Measurements from ENCODE around the gene SMIM11. TPM values are rescaled to one million over a fixed set of nuclear protein-coding genes. Genes with fewer than 3 reads are reported as not detected.

SMIM11 gene, protein sequence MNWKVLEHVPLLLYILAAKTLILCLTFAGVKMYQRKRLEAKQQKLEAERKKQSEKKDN
- 1.2 to 20.8 TPM (median 10.1 TPM) in 5 replicates for total RNA-seq (2022; extraction: Qiagen RNA extraction)

DNA sequence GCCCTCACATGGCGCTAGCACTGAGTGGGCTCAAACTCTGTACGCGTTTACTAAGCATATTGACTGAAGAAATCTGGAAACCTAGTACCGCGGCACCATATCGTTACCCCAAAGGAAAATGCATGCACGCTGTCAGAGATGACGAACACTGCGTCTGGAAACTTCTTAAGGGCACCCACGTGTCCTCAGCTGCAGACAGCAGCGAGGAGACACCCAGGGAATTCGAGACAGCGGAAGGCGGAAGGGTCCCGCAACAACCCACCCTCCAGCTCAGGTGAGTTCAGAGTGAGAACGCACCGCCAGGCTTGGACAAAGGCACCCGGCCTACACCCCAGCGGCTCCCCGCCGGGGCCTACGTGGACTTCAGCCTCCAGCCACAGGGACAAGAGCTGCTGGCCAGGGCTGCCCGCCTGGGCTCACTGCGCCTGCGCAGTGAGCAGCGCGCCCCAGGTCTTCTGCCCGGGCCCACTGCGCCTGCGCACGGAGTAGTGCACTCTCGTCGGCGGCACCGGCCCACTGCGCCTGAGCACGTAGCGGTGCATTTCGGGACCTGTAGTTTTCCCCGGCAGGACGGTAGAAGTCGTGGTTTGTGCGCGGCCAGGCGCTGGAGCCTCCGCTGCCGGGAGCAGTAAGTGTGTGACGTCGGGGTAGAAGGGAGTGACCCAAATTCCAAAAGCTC is at the start of gene SMIM11:
TSS of gene SMIM11 (plus strand) at position 568 of the 679 bp plus-strand sequence. CDS start 3,998 bp downstream, outside the sequence.

DNA sequence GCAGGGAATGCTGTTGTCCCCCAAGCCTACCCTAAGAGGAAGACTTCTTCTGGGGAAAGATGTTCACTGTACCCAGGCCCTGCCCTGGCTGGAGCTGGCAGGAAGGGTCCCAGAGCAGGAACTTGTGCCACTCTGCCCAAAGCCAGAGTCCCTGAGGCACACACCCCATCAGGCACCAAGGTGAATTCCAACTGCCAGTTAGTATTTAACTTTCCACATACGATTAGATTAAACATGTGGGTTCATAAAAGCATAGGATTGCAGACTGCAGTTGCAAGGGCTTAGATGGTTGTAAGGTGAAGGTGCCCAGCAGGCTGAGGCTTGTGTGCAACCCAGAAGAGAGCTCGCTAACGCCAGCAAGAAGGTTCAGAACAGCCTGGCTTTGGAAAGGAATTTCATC is 11.6 kb upstream of the SMIM11 start, which contains the start of gene KCNE2:
TSS of gene KCNE2 (plus strand) at position 274 of the 400 bp plus-strand sequence. CDS start 6,473 bp downstream, outside the sequence.

DNA sequence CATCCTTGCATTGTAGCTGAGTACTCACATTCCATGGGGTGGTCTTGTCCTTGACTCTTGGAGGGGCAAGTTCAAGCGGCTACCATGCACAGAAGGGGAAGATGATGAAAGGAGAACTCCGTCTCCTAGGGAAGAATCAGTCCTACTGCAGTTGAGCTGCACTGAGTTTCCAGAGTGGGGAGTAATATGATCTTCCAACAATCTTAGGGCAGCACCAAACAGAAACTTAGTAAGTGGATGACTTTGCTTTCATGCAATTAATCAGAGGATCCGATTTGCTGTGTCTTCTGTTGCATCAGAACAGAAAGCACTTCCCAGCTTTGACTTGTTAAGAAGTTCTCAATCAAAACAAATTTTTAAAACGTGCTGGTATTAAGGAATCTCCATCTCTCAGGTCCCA is 48.5 kb downstream of the SMIM11 start, which contains the start of gene SMIM34:
TSS of gene SMIM34 (minus strand) at position 147 of the 400 bp plus-strand sequence. CDS start at position 35, 112 bp downstream.

Other genes with a start within 250 kb of the SMIM11 start
- not detected in 5 replicates for gene KCNE2, start 11.5 kb upstream of the SMIM11 start, total RNA-seq (2022; extraction: Qiagen RNA extraction)
- gene SMIM34, start 48.4 kb downstream of the SMIM11 start, total RNA-seq (2022; extraction: Qiagen RNA extraction), result not detected in 5 replicates
- not detected in 5 replicates for gene KCNE1, start 136.7 kb downstream of the SMIM11 start, total RNA-seq (2022; extraction: Qiagen RNA extraction)
- gene RCAN1, start 239.6 kb downstream of the SMIM11 start, total RNA-seq (2022; extraction: Qiagen RNA extraction), result 13.4 to 14.8 TPM (median 14.6 TPM) in 5 replicates